Gastroesophageal sphincter (tissue), 4 donors: ENCODE results near the gene GFRA4. TPM values are rescaled to one million over a fixed set of nuclear protein-coding genes. Genes with fewer than 3 reads are reported as not detected.

Experiments used
- ATAC-seq: fragments of 150-250 bp; one replicate; pipeline ENCODE4 v1.9.1; 2016; ENCODE audit warnings: mild to moderate bottlenecking, moderate library complexity
- H3K27ac ChIP-seq, 4 donors: fragments of 200-600 bp; sonication (generic) in 3 of 4; 1 replicate in 3 of 4; 2 replicates in 1 of 4; pipeline ENCODE4 v1.5.1; 2016 to 2019
- H3K27me3 ChIP-seq: fragments of 200-600 bp; sonication (generic); one replicate; pipeline ENCODE4 v1.5.1; 2019
- H3K36me3 ChIP-seq, 2 donors: fragments of 200-600 bp; sonication (generic); one replicate each; pipeline ENCODE4 v1.5.1; 2019; ENCODE audit warnings: control low read depth in 1 of 2
- H3K4me1 ChIP-seq, 3 donors: fragments of 200-600 bp; sonication (generic); 1 replicate in 2 of 3; 2 replicates in 1 of 3; pipeline ENCODE4 v1.5.1; 2016 to 2019; ENCODE audit warnings: control low read depth in 2 of 3
- H3K4me3 ChIP-seq, 2 donors: fragments of 200-600 bp; sonication (generic); one replicate each; pipeline ENCODE4 v1.5.1; 2019; ENCODE audit warnings: mild to moderate bottlenecking in 1 of 2, moderate library complexity in 1 of 2
- H3K9me3 ChIP-seq, 3 donors: fragments of 200-600 bp; sonication (generic); one replicate each; pipeline ENCODE4 v1.5.1; 2017 to 2019; ENCODE audit warnings: control low read depth in 2 of 3
- EP300 ChIP-seq: sonication (generic); formaldehyde crosslinking; IDR thresholded peaks from one replicate; pipeline ENCODE4 v1.6.1; 2017; ENCODE audit warnings: antibody characterized with exemption, mild to moderate bottlenecking
- POLR2A ChIP-seq, 2 donors: fragments of 450-650 bp; IDR thresholded peaks; one replicate each; pipeline ENCODE4 v1.6.1; 2017; ENCODE audit warnings: antibody characterized with exemption in 2 of 2, mild to moderate bottlenecking in 2 of 2, moderate library complexity in 1 of 2
- POLR2AphosphoS5 ChIP-seq: sonication (generic); formaldehyde crosslinking; IDR thresholded peaks from one replicate; pipeline ENCODE4 v1.6.1; 2017; ENCODE audit warnings: antibody characterized with exemption
- WGBS, 2 donors: methylation state at CpG; one replicate each; pipeline ENCODE4 v1.1.5; 2018; ENCODE audit warnings: low coverage in 1 of 2; 5-methylcytosine and 5-hydroxymethylcytosine counted together
- total RNA-seq, 4 donors: library from RNA; depleted of rRNA; stranded (reverse); fragments of >200 nt; gene quantifications; one replicate each; pipeline ENCODE4 v1.1.0, GENCODE V29; 2016
- TF ChIP-seq, protein P1 (sequence below), 4 experiments: fragments of 200-600 bp in 2 of 4; fragments of 450-650 bp in 2 of 4; sonication (generic) in 1 of 4; IDR thresholded peaks; one replicate each; pipeline ENCODE4 v1.5.1; 2017 to 2019; ENCODE audit warnings: antibody characterized with exemption in 4 of 4, mild to moderate bottlenecking in 2 of 4, moderate library complexity in 2 of 4

GFRA4 gene
- total RNA-seq, 4 donors from 2014 or later = not detected

- Histone ChIP-seq H3K27me3 (peaks cover 25% of the 10 kb centered on the region), H3K4me3 (no peak overlapping the region), H3K4me1 (peaks cover 0 to 22% (median 4%) of the 10 kb centered on the region in 3 donors), H3K9me3 (no peaks in the 10 kb centered on the region), H3K36me3 (peaks cover 0 to 74% of the 10 kb centered on the region in 2 donors), H3K27ac (no peak overlapping the region)
- TF ChIP-seq POLR2AphosphoS5 = no peak
- TF ChIP-seq, protein P1, sequence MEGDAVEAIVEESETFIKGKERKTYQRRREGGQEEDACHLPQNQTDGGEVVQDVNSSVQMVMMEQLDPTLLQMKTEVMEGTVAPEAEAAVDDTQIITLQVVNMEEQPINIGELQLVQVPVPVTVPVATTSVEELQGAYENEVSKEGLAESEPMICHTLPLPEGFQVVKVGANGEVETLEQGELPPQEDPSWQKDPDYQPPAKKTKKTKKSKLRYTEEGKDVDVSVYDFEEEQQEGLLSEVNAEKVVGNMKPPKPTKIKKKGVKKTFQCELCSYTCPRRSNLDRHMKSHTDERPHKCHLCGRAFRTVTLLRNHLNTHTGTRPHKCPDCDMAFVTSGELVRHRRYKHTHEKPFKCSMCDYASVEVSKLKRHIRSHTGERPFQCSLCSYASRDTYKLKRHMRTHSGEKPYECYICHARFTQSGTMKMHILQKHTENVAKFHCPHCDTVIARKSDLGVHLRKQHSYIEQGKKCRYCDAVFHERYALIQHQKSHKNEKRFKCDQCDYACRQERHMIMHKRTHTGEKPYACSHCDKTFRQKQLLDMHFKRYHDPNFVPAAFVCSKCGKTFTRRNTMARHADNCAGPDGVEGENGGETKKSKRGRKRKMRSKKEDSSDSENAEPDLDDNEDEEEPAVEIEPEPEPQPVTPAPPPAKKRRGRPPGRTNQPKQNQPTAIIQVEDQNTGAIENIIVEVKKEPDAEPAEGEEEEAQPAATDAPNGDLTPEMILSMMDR (IDR thresholded peaks at IDR 0.05) = no peak
- TF ChIP-seq EP300 = no peak
- TF ChIP-seq POLR2A (IDR thresholded peaks at IDR 0.05) = no peak
- ATAC-seq = no peak
- no CpG with 5 or more reads among the region's 23 CpGs for WGBS, 2 donors
Observed at GRCh38 chr20:3671986-3672546, 8.9 kb upstream of the GFRA4 start.

- peaks cover 25% of the 10 kb centered on the region for H3K27me3 ChIP-seq
- WGBS, 2 donors = no CpG with 5 or more reads among the region's 10 CpGs
Observed at GRCh38 chr20:3670945-3671344, 7.7 kb upstream of the GFRA4 start.

GRCh38 chr20:3670511-3670910 is 7.3 kb upstream of the GFRA4 start:
- H3K4me1 ChIP-seq = peaks cover 0 to 16% (median 0%) of the 10 kb centered on the region in 3 donors
- no peak overlapping the region for H3K27ac ChIP-seq
- TF ChIP-seq POLR2AphosphoS5 (no peak), POLR2A (IDR thresholded peaks at IDR 0.05) (no peak), EP300 (no peak)
- TF ChIP-seq, protein P1 (IDR thresholded peaks at IDR 0.05) = no peak
- peaks cover 25% of the 10 kb centered on the region for H3K27me3 ChIP-seq
- no peaks in the 10 kb centered on the region for H3K9me3 ChIP-seq
- H3K36me3 ChIP-seq = peaks cover 0 to 72% of the 10 kb centered on the region in 2 donors
- ATAC-seq = no peak
- WGBS, 2 donors = 40 to 60% methylated on average over 2 of the region's 6 CpGs
- H3K4me3 ChIP-seq = no peak overlapping the region

More at GRCh38 chr20:3670945-3671344, 7.7 kb upstream of the GFRA4 start:
- no peak for ATAC-seq
- TF ChIP-seq, protein P1 (IDR thresholded peaks at IDR 0.05) = no peak
- TF ChIP-seq EP300 (no peak), POLR2AphosphoS5 (no peak), POLR2A (IDR thresholded peaks at IDR 0.05) (no peak)
- Histone ChIP-seq H3K9me3 (no peaks in the 10 kb centered on the region), H3K4me3 (no peak overlapping the region), H3K4me1 (peaks cover 0 to 16% (median 0%) of the 10 kb centered on the region in 3 donors), H3K27ac (no peak overlapping the region), H3K36me3 (peaks cover 0 to 74% of the 10 kb centered on the region in 2 donors)

- H3K4me3 ChIP-seq = no peak overlapping the region
- no peak for ATAC-seq
- H3K36me3 ChIP-seq = peaks cover 0 to 65% of the 10 kb centered on the region in 2 donors
- no peak for TF ChIP-seq POLR2AphosphoS5
- TF ChIP-seq, protein P1 (IDR thresholded peaks at IDR 0.05) = no peak
- no peak for TF ChIP-seq EP300
- TF ChIP-seq POLR2A (IDR thresholded peaks at IDR 0.05) = no peak
- WGBS, 2 donors = 70 to 86% methylated on average over 2 to 8 of the region's 13 CpGs
- H3K27me3 ChIP-seq = peaks cover 25% of the 10 kb centered on the region
- peaks cover 0 to 16% (median 0%) of the 10 kb centered on the region in 3 donors for H3K4me1 ChIP-seq
- H3K9me3 ChIP-seq = no peaks in the 10 kb centered on the region
- H3K27ac ChIP-seq = no peak overlapping the region
Observed at GRCh38 chr20:3669710-3670367, 6.6 kb upstream of the GFRA4 start.
